Mesodermal cell (in vitro differentiated cells): ENCODE measurements around the gene XRRA1.

Experiments used
- H3K27ac ChIP-seq: 2 replicates; pipeline ENCODE4 v1.7.0; 2013; ENCODE audit warnings: mild to moderate bottlenecking, low read depth, low read length, moderate library complexity; ENCODE audit not compliant: severe bottlenecking
- H3K36me3 ChIP-seq: 2 replicates; pipeline ENCODE4 v1.7.1; 2013; ENCODE audit warnings: mild to moderate bottlenecking, low read length, moderate library complexity; ENCODE audit not compliant: control insufficient read depth, insufficient read depth
- H3K4me1 ChIP-seq: one replicate; pipeline ENCODE4 v1.7.1; 2013; ENCODE audit warnings: mild to moderate bottlenecking, low read length; ENCODE audit not compliant: insufficient read depth, control insufficient read depth, poor library complexity, severe bottlenecking
- H3K4me3 ChIP-seq: 2 replicates; pipeline ENCODE4 v1.7.0; 2013; ENCODE audit warnings: low read length, control low read depth, mild to moderate bottlenecking; ENCODE audit not compliant: insufficient read depth, poor library complexity, severe bottlenecking; ENCODE audit errors: extremely low read depth
- H3K9me3 ChIP-seq: 2 replicates; pipeline ENCODE4 v1.7.1; 2013; ENCODE audit warnings: mild to moderate bottlenecking, low read length, moderate library complexity; ENCODE audit not compliant: control insufficient read depth
- WGBS, 2 experiments: methylation state at CpG; one replicate each; pipeline ENCODE4 v1.1.5; 2013; ENCODE audit warnings: missing lambda C conversion rate in 2 of 2; ENCODE audit not compliant: insufficient coverage in 2 of 2; 5-methylcytosine and 5-hydroxymethylcytosine counted together

The XRRA1 gene

GRCh38 chr11:74847895-74848294 lies 101.0 kb downstream of the XRRA1 start:
- H3K9me3 ChIP-seq = no peaks in the 10 kb centered on the region
- 98 to 99% methylated on average over 5 to 6 of the region's 6 CpGs for WGBS, 2 experiments
- peaks cover 63% of the 10 kb centered on the region for H3K36me3 ChIP-seq
- H3K4me3 ChIP-seq = no peak overlapping the region
- no peak overlapping the region for H3K27ac ChIP-seq
- H3K4me1 ChIP-seq = peaks cover 25% of the 10 kb centered on the region

GRCh38 chr11:74847395-74847794 lies 101.5 kb downstream of the XRRA1 start:
- no peak overlapping the region for H3K27ac ChIP-seq
- H3K36me3 ChIP-seq = peaks cover 63% of the 10 kb centered on the region
- no peaks in the 10 kb centered on the region for H3K9me3 ChIP-seq
- WGBS, 2 experiments = 80 to 91% methylated on average over 1 of the region's 1 CpG
- peaks cover 25% of the 10 kb centered on the region for H3K4me1 ChIP-seq
- no peak overlapping the region for H3K4me3 ChIP-seq

GRCh38 chr11:74846770-74847169 lies 102.1 kb downstream of the XRRA1 start:
- peaks cover 65% of the 10 kb centered on the region for H3K36me3 ChIP-seq
- H3K4me1 ChIP-seq = peaks cover 25% of the 10 kb centered on the region
- no peaks in the 10 kb centered on the region for H3K9me3 ChIP-seq
- no CpG with 5 or more reads among the region's 2 CpGs for WGBS, 2 experiments
- no peak overlapping the region for H3K4me3 ChIP-seq
- no peak overlapping the region for H3K27ac ChIP-seq

- Histone ChIP-seq H3K36me3 (peaks cover 65% of the 10 kb centered on the region), H3K9me3 (no peaks in the 10 kb centered on the region), H3K4me3 (no peak overlapping the region), H3K4me1 (peaks cover 20% of the 10 kb centered on the region), H3K27ac (no peak overlapping the region)
- 87 to 95% methylated on average over 3 of the region's 5 CpGs for WGBS, 2 experiments
Observed at GRCh38 chr11:74845978-74846517, 102.8 kb downstream of the XRRA1 start.

GRCh38 chr11:74844865-74845264 lies 104.0 kb downstream of the XRRA1 start:
- WGBS, 2 experiments = 97 to 98% methylated on average over 3 to 4 of the region's 4 CpGs

GRCh38 chr11:74844072-74844471 lies 104.8 kb downstream of the XRRA1 start:
- Histone ChIP-seq H3K36me3 (peaks cover 66% of the 10 kb centered on the region), H3K4me3 (no peak overlapping the region), H3K9me3 (no peaks in the 10 kb centered on the region), H3K4me1 (peaks cover 18% of the 10 kb centered on the region), H3K27ac (no peak overlapping the region)
- 82% methylated on average over 3 of the region's 3 CpGs; no CpG with 5 or more reads in 1 of the 2 experiments for WGBS, 2 experiments

More at GRCh38 chr11:74844865-74845264, 104.0 kb downstream of the XRRA1 start:
- H3K36me3 ChIP-seq = peaks cover 66% of the 10 kb centered on the region
- no peaks in the 10 kb centered on the region for H3K9me3 ChIP-seq
- no peak overlapping the region for H3K4me3 ChIP-seq
- peaks cover 16% of the 10 kb centered on the region for H3K4me1 ChIP-seq
- H3K27ac ChIP-seq = no peak overlapping the region

GRCh38 chr11:74842967-74843366 lies 105.9 kb downstream of the XRRA1 start:
- Histone ChIP-seq H3K27ac (no peak overlapping the region), H3K4me3 (no peak overlapping the region), H3K36me3 (peaks cover 65% of the 10 kb centered on the region), H3K9me3 (no peaks in the 10 kb centered on the region), H3K4me1 (peaks cover 21% of the 10 kb centered on the region)
- 97 to 98% methylated on average over 13 of the region's 13 CpGs for WGBS, 2 experiments

- no CpG with 5 or more reads among the region's 2 CpGs for WGBS, 2 experiments
- Histone ChIP-seq H3K4me3 (no peak overlapping the region), H3K9me3 (no peaks in the 10 kb centered on the region), H3K27ac (peak overlapping the region; percentile 74), H3K36me3 (peaks cover 74% of the 10 kb centered on the region), H3K4me1 (peaks cover 26% of the 10 kb centered on the region)
Observed at GRCh38 chr11:74840486-74840885, 108.4 kb downstream of the XRRA1 start.

- WGBS, 2 experiments = 92% methylated on average over 2 of the region's 2 CpGs
- Histone ChIP-seq H3K36me3 (peaks cover 74% of the 10 kb centered on the region), H3K4me3 (no peak overlapping the region), H3K9me3 (no peaks in the 10 kb centered on the region), H3K27ac (peak overlapping the region; percentile 74), H3K4me1 (peaks cover 26% of the 10 kb centered on the region)
Observed at GRCh38 chr11:74839971-74840370, 108.9 kb downstream of the XRRA1 start.

GRCh38 chr11:74839446-74839845 lies 109.4 kb downstream of the XRRA1 start:
- Histone ChIP-seq H3K4me1 (peaks cover 26% of the 10 kb centered on the region), H3K4me3 (no peak overlapping the region), H3K27ac (peak overlapping the region; percentile 26), H3K9me3 (no peaks in the 10 kb centered on the region), H3K36me3 (peaks cover 76% of the 10 kb centered on the region)
- no CpG with 5 or more reads among the region's 1 CpG for WGBS, 2 experiments

- H3K4me1 ChIP-seq = peaks cover 26% of the 10 kb centered on the region
- H3K36me3 ChIP-seq = peaks cover 73% of the 10 kb centered on the region
- no peak overlapping the region for H3K4me3 ChIP-seq
- no CpG with 5 or more reads among the region's 1 CpG for WGBS, 2 experiments
- peak overlapping the region; percentile 70 for H3K27ac ChIP-seq
- no peaks in the 10 kb centered on the region for H3K9me3 ChIP-seq
Observed at GRCh38 chr11:74838188-74838587, 110.7 kb downstream of the XRRA1 start.
